T-cell (primary cell): Measurements from ENCODE around the gene PRR16. TPM values are rescaled to one million over a fixed set of nuclear protein-coding genes. Genes with fewer than 3 reads are reported as not detected.

Experiments used
- ATAC-seq, 4 experiments: fragments of 200-7000 bp in 3 of 4; fragments of 150-1000 bp in 1 of 4; cut with Tn5 transposase; replicated peaks in 1 of 4; 1 replicate in 3 of 4; 2 replicates in 1 of 4; pipeline ENCODE4 v1.10.0; 2021; ENCODE audit warnings: moderate library complexity in 3 of 4, mild to moderate bottlenecking in 2 of 4, moderate number of reproducible peaks in 1 of 4
- CTCF ChIA-PET, 2 donors: fragments of 300-600 bp; sonication (Branson Sonifier 250); formaldehyde crosslinking; loops; one replicate each; lab custom pipeline; 2022; ENCODE audit warnings: antibody characterized with exemption in 2 of 2; lab: Charles Lee
- POLR2A ChIA-PET, 2 donors: fragments of 300-600 bp; sonication (Branson Sonifier 250); formaldehyde crosslinking; loops; one replicate each; lab custom pipeline; 2022; ENCODE audit warnings: antibody characterized with exemption in 2 of 2; lab: Charles Lee
- DNase-seq, 35 experiments: peaks; one replicate each; pipeline versions ENCODE4 v3.0.0 to v3.0.0-alpha.2; 2013 to 2023
- H3K27ac ChIP-seq: one replicate; pipeline ENCODE4 v1.5.1; 2013; ENCODE audit warnings: low read length
- H3K27me3 ChIP-seq, 2 experiments: replicated peaks in 1 of 2; 1 replicate in 1 of 2; 2 replicates in 1 of 2; pipeline versions ENCODE4 v1.6.1 to v1.7.0; 2013; ENCODE audit warnings: low read length in 1 of 2, mixed read lengths in 1 of 2; ENCODE audit not compliant: control insufficient read depth in 2 of 2, insufficient read depth in 2 of 2; ENCODE audit errors: extremely low read depth in 1 of 2
- H3K36me3 ChIP-seq, 2 donors: 1 replicate in 1 of 2; 2 replicates in 1 of 2; pipeline versions ENCODE4 v1.6.1 to v1.7.0; 2013; ENCODE audit warnings: low read length in 1 of 2; ENCODE audit not compliant: control insufficient read depth in 2 of 2, insufficient read depth in 1 of 2; ENCODE audit errors: extremely low read depth in 1 of 2
- H3K4me1 ChIP-seq, 2 experiments: 1 replicate in 1 of 2; 2 replicates in 1 of 2; pipeline versions ENCODE4 v1.6.1 to v1.7.0; 2013; ENCODE audit warnings: low read length in 2 of 2, mixed read lengths in 1 of 2; ENCODE audit not compliant: insufficient read depth in 2 of 2, control insufficient read depth in 1 of 2; ENCODE audit errors: extremely low read depth in 1 of 2
- H3K4me3 ChIP-seq, 2 donors: 1 replicate in 1 of 2; 2 replicates in 1 of 2; pipeline versions ENCODE4 v1.5.1 to v1.7.0; 2013; ENCODE audit warnings: mild to moderate bottlenecking in 2 of 2, low read length in 1 of 2, moderate library complexity in 1 of 2; ENCODE audit not compliant: control insufficient read depth in 1 of 2; ENCODE audit errors: extremely low read depth in 1 of 2
- H3K9me3 ChIP-seq: 2 replicates; pipeline ENCODE4 v1.7.0; 2013
- H3K27ac Mint-ChIP-seq, 2 donors: one replicate each; pipeline ENCODE4 v1.8.0; 2020 to 2021; ENCODE audit warnings: mild to moderate bottlenecking in 2 of 2, mixed read lengths in 2 of 2
- H3K27me3 Mint-ChIP-seq, 2 donors: one replicate each; pipeline ENCODE4 v1.8.0; 2021 to 2022; ENCODE audit warnings: mixed read lengths in 2 of 2
- H3K36me3 Mint-ChIP-seq: one replicate; pipeline ENCODE4 v1.8.0; 2021; ENCODE audit warnings: mixed read lengths
- H3K4me1 Mint-ChIP-seq, 3 donors: one replicate each; pipeline ENCODE4 v1.8.0; 2020 to 2022; ENCODE audit warnings: mixed read lengths in 3 of 3, mild to moderate bottlenecking in 1 of 3
- H3K4me3 Mint-ChIP-seq, 3 donors: one replicate each; pipeline ENCODE4 v1.8.0; 2020 to 2022; ENCODE audit warnings: mild to moderate bottlenecking in 3 of 3, mixed read lengths in 3 of 3, moderate library complexity in 3 of 3
- H3K9me3 Mint-ChIP-seq, 3 donors: one replicate each; pipeline ENCODE4 v1.8.0; 2020 to 2022; ENCODE audit warnings: mixed read lengths in 3 of 3
- WGBS: methylation state at CpG from one replicate; pipeline ENCODE4 v1.1.5; 2013; ENCODE audit warnings: missing lambda C conversion rate; ENCODE audit not compliant: insufficient coverage; 5-methylcytosine and 5-hydroxymethylcytosine counted together
- total RNA-seq, 35 experiments: library from RNA in 6 of 35; stranded (reverse) in 6 of 35; fragments of 120-200 nt in 1 of 35; gene quantifications; one replicate each; pipeline versions ENCODE4 v1.2.1 to v1.2.4 and lab custom pipeline; 2013 to 2026

The PRR16 gene
- total RNA-seq, 5 donors from 2014 or later (not counting 1 experiment from before 2014, with no cell fraction given), result not detected

GRCh38 chr5:120540097-120540496 is 76.0 kb downstream of the PRR16 start:
- Histone ChIP-seq H3K27ac (no peak overlapping the region), H3K9me3 (no peaks in the 10 kb centered on the region), H3K36me3 (no peaks in the 10 kb centered on the region), H3K27me3 (no peaks in the 10 kb centered on the region), H3K4me1 (no peaks in the 10 kb centered on the region), H3K4me3 (no peak overlapping the region)
- Mint-ChIP-seq H3K36me3 (no peaks in the 10 kb centered on the region), H3K4me1 (no peaks in the 10 kb centered on the region), H3K4me3 (no peak overlapping the region), H3K27me3 (no peaks in the 10 kb centered on the region), H3K27ac (no peak overlapping the region), H3K9me3 (peaks cover 3 to 7% (median 4%) of the 10 kb centered on the region in 3 donors)
- no CpG with 5 or more reads among the region's 2 CpGs for WGBS
- CTCF ChIA-PET, result no interaction called here
- ATAC-seq (no peak), DNase-seq (no peak)
- POLR2A ChIA-PET, result no interaction called here

- Mint-ChIP-seq H3K9me3 (peaks cover 6 to 8% (median 7%) of the 10 kb centered on the region in 3 donors), H3K36me3 (no peaks in the 10 kb centered on the region), H3K4me1 (no peaks in the 10 kb centered on the region), H3K27me3 (no peaks in the 10 kb centered on the region), H3K27ac (no peak overlapping the region), H3K4me3 (no peak overlapping the region)
- Histone ChIP-seq H3K9me3 (no peaks in the 10 kb centered on the region), H3K27me3 (no peaks in the 10 kb centered on the region), H3K4me3 (no peak overlapping the region), H3K4me1 (no peaks in the 10 kb centered on the region), H3K27ac (no peak overlapping the region), H3K36me3 (no peaks in the 10 kb centered on the region)
- ChIA-PET CTCF (no interaction called here), POLR2A (no interaction called here)
- WGBS, result 100% methylated on average over 1 of the region's 2 CpGs
- ATAC-seq (no peak), DNase-seq (no peak)
Observed at GRCh38 chr5:120544043-120544442, 79.9 kb downstream of the PRR16 start.

- H3K4me1 Mint-ChIP-seq, result no peaks in the 10 kb centered on the region
- Histone ChIP-seq H3K27me3 (no peaks in the 10 kb centered on the region), H3K36me3 (no peaks in the 10 kb centered on the region), H3K4me1 (no peaks in the 10 kb centered on the region), H3K4me3 (no peak overlapping the region), H3K27ac (no peak overlapping the region), H3K9me3 (no peaks in the 10 kb centered on the region)
- ATAC-seq (no peak), DNase-seq (no peak)
- WGBS, result no CpG with 5 or more reads among the region's 3 CpGs
- no peaks in the 10 kb centered on the region for H3K36me3 Mint-ChIP-seq
- H3K9me3 Mint-ChIP-seq, result peaks cover 3 to 10% (median 8%) of the 10 kb centered on the region in 3 donors
- no peak overlapping the region for H3K4me3 Mint-ChIP-seq
- no peaks in the 10 kb centered on the region for H3K27me3 Mint-ChIP-seq
- H3K27ac Mint-ChIP-seq, result no peak overlapping the region
- CTCF ChIA-PET, result no interaction called here
- POLR2A ChIA-PET, result no interaction called here
Observed at GRCh38 chr5:120545007-120545406, 80.9 kb downstream of the PRR16 start.

- Mint-ChIP-seq H3K4me3 (no peak overlapping the region), H3K27ac (no peak overlapping the region), H3K27me3 (no peaks in the 10 kb centered on the region), H3K36me3 (no peaks in the 10 kb centered on the region), H3K9me3 (peaks cover 4 to 10% (median 5%) of the 10 kb centered on the region in 3 donors), H3K4me1 (no peaks in the 10 kb centered on the region)
- no peaks in the 10 kb centered on the region for H3K27me3 ChIP-seq
- WGBS, result no CpG with 5 or more reads among the region's 3 CpGs
- ChIA-PET POLR2A (no interaction called here), CTCF (no interaction called here)
- no peaks in the 10 kb centered on the region for H3K4me1 ChIP-seq
- H3K9me3 ChIP-seq, result no peaks in the 10 kb centered on the region
- no peak overlapping the region for H3K4me3 ChIP-seq
- no peak overlapping the region for H3K27ac ChIP-seq
- DNase-seq, result no peak
- no peak for ATAC-seq
- no peaks in the 10 kb centered on the region for H3K36me3 ChIP-seq
Observed at GRCh38 chr5:120545951-120546350, 81.9 kb downstream of the PRR16 start.

- Histone ChIP-seq H3K4me3 (no peak overlapping the region), H3K36me3 (no peaks in the 10 kb centered on the region), H3K9me3 (no peaks in the 10 kb centered on the region), H3K27me3 (no peaks in the 10 kb centered on the region), H3K27ac (no peak overlapping the region), H3K4me1 (no peaks in the 10 kb centered on the region)
- Mint-ChIP-seq H3K9me3 (peaks cover 4 to 10% (median 5%) of the 10 kb centered on the region in 3 donors), H3K27ac (no peak overlapping the region), H3K4me1 (no peaks in the 10 kb centered on the region), H3K27me3 (no peaks in the 10 kb centered on the region), H3K4me3 (no peak overlapping the region), H3K36me3 (no peaks in the 10 kb centered on the region)
- no peak for DNase-seq
- ChIA-PET POLR2A (no interaction called here), CTCF (no interaction called here)
- ATAC-seq, result no peak
- no CpG with 5 or more reads among the region's 2 CpGs for WGBS
Observed at GRCh38 chr5:120546922-120547321, 82.8 kb downstream of the PRR16 start.

- Histone ChIP-seq H3K27ac (no peak overlapping the region), H3K4me3 (no peak overlapping the region), H3K27me3 (peaks cover 0 to 2% of the 10 kb centered on the region in 2 experiments), H3K9me3 (no peaks in the 10 kb centered on the region), H3K36me3 (no peaks in the 10 kb centered on the region), H3K4me1 (no peaks in the 10 kb centered on the region)
- H3K4me1 Mint-ChIP-seq, result no peaks in the 10 kb centered on the region
- H3K36me3 Mint-ChIP-seq, result no peaks in the 10 kb centered on the region
- ChIA-PET CTCF (no interaction called here), POLR2A (no interaction called here)
- H3K4me3 Mint-ChIP-seq, result no peak overlapping the region
- H3K27me3 Mint-ChIP-seq, result no peaks in the 10 kb centered on the region
- H3K27ac Mint-ChIP-seq, result no peak overlapping the region
- ATAC-seq (no peak), DNase-seq (no peak)
- H3K9me3 Mint-ChIP-seq, result peaks cover 2 to 10% (median 5%) of the 10 kb centered on the region in 3 donors
- WGBS, result no CpG with 5 or more reads among the region's 2 CpGs
Observed at GRCh38 chr5:120550358-120550757, 86.3 kb downstream of the PRR16 start.

- 90% methylated on average over 2 of the region's 3 CpGs for WGBS
- Mint-ChIP-seq H3K4me1 (no peaks in the 10 kb centered on the region), H3K27me3 (no peaks in the 10 kb centered on the region), H3K9me3 (peaks cover 0 to 14% (median 5%) of the 10 kb centered on the region in 3 donors), H3K27ac (no peak overlapping the region), H3K4me3 (no peak overlapping the region), H3K36me3 (no peaks in the 10 kb centered on the region)
- H3K9me3 ChIP-seq, result no peaks in the 10 kb centered on the region
- H3K4me1 ChIP-seq, result no peaks in the 10 kb centered on the region
- no peaks in the 10 kb centered on the region for H3K36me3 ChIP-seq
- CTCF ChIA-PET, result no interaction called here
- H3K27me3 ChIP-seq, result peaks cover 0 to 2% of the 10 kb centered on the region in 2 experiments
- POLR2A ChIA-PET, result no interaction called here
- ATAC-seq (no peak), DNase-seq (no peak)
- H3K4me3 ChIP-seq, result no peak overlapping the region
- no peak overlapping the region for H3K27ac ChIP-seq
Observed at GRCh38 chr5:120552638-120553037, 88.5 kb downstream of the PRR16 start.
